Endothelial cell of umbilical vein (primary cell): Measurements from ENCODE around the gene CFAP20. TPM values are rescaled to one million over a fixed set of nuclear protein-coding genes. Genes with fewer than 3 reads are reported as not detected.

Source experiments
- BruUV-seq: library from RNA; stranded (reverse); fragments of 400-500 nt; replicated peaks from 2 replicates; lab custom pipeline; 2021; lab: Mats Ljungman, UMichigan
- CTCF ChIA-PET: fragments of 300-600, 350-600 bp; sonication (Branson Sonifier 250); formaldehyde crosslinking; loops from one replicate; lab custom pipeline; 2021; ENCODE audit warnings: antibody characterized with exemption, inconsistent platforms; lab: Charles Lee
- POLR2A ChIA-PET: fragments of 300-600, 350-600 bp; sonication (Branson Sonifier 250); formaldehyde crosslinking; loops from one replicate; lab custom pipeline; 2021; ENCODE audit warnings: antibody characterized with exemption, inconsistent platforms; lab: Charles Lee
- DNase-seq: peaks from one replicate; pipeline ENCODE4 v3.0.0-alpha.2; 2011; ENCODE audit warnings: low read depth, low spot score
- FAIRE-seq: peaks from 2 replicates; lab custom pipeline; 2011; peaks lifted over from hg19 to GRCh38; lab: Jason Lieb, UNC
- H2AFZ ChIP-seq: 2 replicates; pipeline ENCODE4 v1.6.0; 2012; ENCODE audit warnings: low read depth, low read length, control low read depth, inconsistent platforms
- H3K27ac ChIP-seq: 2 replicates; pipeline ENCODE4 v1.5.1; 2011; ENCODE audit warnings: low read depth, mild to moderate bottlenecking, control low read depth, low read length, moderate library complexity; ENCODE audit not compliant: insufficient read depth
- H3K27me3 ChIP-seq, 2 experiments: 2 replicates each; pipeline versions ENCODE4 v1.6.0 to v1.6.1; 2011; ENCODE audit warnings: low read length in 2 of 2, mixed read lengths in 1 of 2; ENCODE audit not compliant: control insufficient read depth in 2 of 2, insufficient read depth in 2 of 2
- H3K36me3 ChIP-seq, 2 experiments: 2 replicates in 1 of 2; 3 replicates in 1 of 2; pipeline ENCODE4 v1.5.1; 2011; ENCODE audit warnings: low read length in 2 of 2, mild to moderate bottlenecking in 1 of 2, moderate library complexity in 1 of 2; ENCODE audit not compliant: control insufficient read depth in 2 of 2, insufficient read depth in 2 of 2; ENCODE audit errors: extremely low read depth in 1 of 2
- H3K4me1 ChIP-seq: 3 replicates; pipeline ENCODE4 v1.5.1; 2011; ENCODE audit warnings: mild to moderate bottlenecking, low read length; ENCODE audit not compliant: control insufficient read depth, insufficient read depth; ENCODE audit errors: extremely low read depth
- H3K4me2 ChIP-seq: 2 replicates; pipeline ENCODE4 v1.6.1; 2011; ENCODE audit warnings: low read length, control low read depth, mixed read lengths; ENCODE audit not compliant: insufficient read depth
- H3K4me3 ChIP-seq, 3 experiments: fragments of 200-600 bp in 1 of 3; sonication (generic), shearing (Covaris generic) in 1 of 3; replicated peaks in 1 of 3; 2 replicates each; pipeline ENCODE4 v1.5.1; 2011 to 2016; ENCODE audit warnings: control low read depth in 3 of 3, low read length in 3 of 3, mild to moderate bottlenecking in 2 of 3, inconsistent platforms in 1 of 3, low read depth in 1 of 3, moderate library complexity in 1 of 3; ENCODE audit not compliant: insufficient read depth in 1 of 3
- H3K79me2 ChIP-seq: 2 replicates; pipeline ENCODE4 v1.6.0; 2012; ENCODE audit warnings: low read length, inconsistent platforms; ENCODE audit not compliant: control insufficient read depth, insufficient read depth
- H3K9ac ChIP-seq: replicated peaks from 2 replicates; pipeline ENCODE3; 2011; ENCODE audit warnings: low read length, control low read depth; ENCODE audit not compliant: insufficient read depth; ENCODE audit errors: extremely low read depth
- H3K9me1 ChIP-seq: replicated peaks from 3 replicates; pipeline ENCODE4 v1.6.0; 2011; ENCODE audit warnings: mild to moderate bottlenecking, low read length; ENCODE audit not compliant: control insufficient read depth, insufficient read depth; ENCODE audit errors: extremely low read depth
- H3K9me3 ChIP-seq: replicated peaks from 2 replicates; pipeline ENCODE4 v1.5.1; 2012; ENCODE audit warnings: low read length, inconsistent platforms; ENCODE audit not compliant: control insufficient read depth, insufficient read depth
- H4K20me1 ChIP-seq: replicated peaks from 2 replicates; pipeline ENCODE3; 2011; ENCODE audit warnings: mild to moderate bottlenecking, low read length; ENCODE audit not compliant: control insufficient read depth, insufficient read depth; ENCODE audit errors: extremely low read depth
- FOS ChIP-seq: IDR thresholded peaks from 2 replicates; pipeline ENCODE4 v1.6.1; 2011; ENCODE audit warnings: mild to moderate bottlenecking, low read length, moderate library complexity, borderline replicate concordance; ENCODE audit not compliant: insufficient read depth
- JUN ChIP-seq: IDR thresholded peaks from 2 replicates; pipeline ENCODE4 v1.6.1; 2011; ENCODE audit warnings: borderline replicate concordance, low read depth; ENCODE audit not compliant: insufficient read length, insufficient read depth
- POLR2A ChIP-seq: IDR thresholded peaks from 2 replicates; pipeline ENCODE4 v1.6.1; 2012; ENCODE audit warnings: low read depth, mild to moderate bottlenecking, control low read depth, low read length
- dilution Hi-C: fragments of 300-500 bp; cut with MboI; formaldehyde crosslinking; loops from one replicate; pipeline ENCODE4 v1.15.0; 2019; ENCODE audit warnings: low sequenced_read_pairs; ENCODE audit not compliant: extremely low pct_ligation_motif_present
- intact Hi-C: fragments of 100-400 bp; cut with micrococcal nuclease; formaldehyde crosslinking; loops from one replicate; pipeline ENCODE4 v1.10.0; 2022
- polyA plus RNA-seq, 4 experiments: library from polyadenylated mRNA; depleted of rRNA in 3 of 4; stranded (reverse) in 3 of 4; unstranded in 1 of 4; fragments of >200 nt; gene quantifications; 2 replicates each; pipeline versions ENCODE4 v1.2.1 to v1.2.3, GENCODE V29; 2011 to 2012; ENCODE audit warnings: missing spikeins in 1 of 4
- total RNA-seq: library from RNA; stranded (reverse); gene quantifications from 2 replicates; pipeline ENCODE4 v1.2.3, GENCODE V29; 2021
- TF ChIP-seq, protein P1 (sequence below), 2 donors: IDR thresholded peaks; 1 replicate in 1 of 2; 2 replicates in 1 of 2; pipeline ENCODE4 v1.5.1; 2011; ENCODE audit warnings: low read length in 2 of 2, mild to moderate bottlenecking in 2 of 2, moderate library complexity in 2 of 2, control low read depth in 1 of 2, inconsistent platforms in 1 of 2, low read depth in 1 of 2; ENCODE audit not compliant: insufficient read depth in 1 of 2; ENCODE audit errors: extremely low read depth in 1 of 2

CFAP20 gene
- total and polyA plus RNA-seq, 2 donors (not counting 3 experiments of a cell fraction or from before 2014, with no cell fraction given), result 44.7 to 70.9 TPM

DNA sequence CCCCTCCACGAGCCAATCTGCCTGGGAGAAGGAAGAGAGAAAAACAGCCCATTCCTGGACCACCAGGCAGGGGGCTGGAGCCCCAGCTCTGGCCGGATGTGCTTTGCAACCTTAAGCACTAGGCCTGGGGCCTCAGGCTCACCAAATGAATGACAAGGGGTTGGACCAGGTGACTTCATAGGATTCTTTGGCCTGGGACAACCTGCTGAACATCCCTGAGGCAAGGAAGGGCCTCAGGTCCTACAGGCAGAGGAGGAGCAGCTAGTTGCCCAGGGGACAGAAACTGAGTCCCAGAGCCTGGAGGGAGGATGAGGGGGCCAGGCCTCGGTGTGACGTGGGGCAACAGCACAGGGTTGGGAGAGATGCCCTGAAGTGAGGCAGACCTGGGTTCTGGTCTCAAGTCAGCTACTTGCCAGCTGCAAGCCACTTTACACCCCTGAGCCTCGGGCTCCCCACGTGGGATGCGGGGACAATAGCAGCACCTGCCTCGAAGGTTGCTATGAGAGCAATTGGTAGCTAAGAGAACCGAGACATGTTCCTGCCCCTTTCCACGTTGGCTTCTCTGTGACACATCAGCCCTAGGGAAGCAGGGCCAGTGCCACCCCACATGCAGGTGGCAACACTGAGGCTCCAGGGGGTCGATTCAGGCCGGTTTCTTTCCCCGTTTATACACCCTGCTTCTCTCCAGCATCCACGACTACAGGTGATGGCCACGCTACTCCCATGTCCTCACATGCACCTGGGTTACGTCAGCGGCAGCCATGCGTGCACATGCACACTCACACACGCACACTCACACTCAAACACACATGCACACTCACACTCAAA lies 42.6 kb downstream of the CFAP20 start:
- H3K9me3 ChIP-seq, result no peaks in the 10 kb centered on the region
- H3K27me3 ChIP-seq, result no peaks in the 10 kb centered on the region
- H2AFZ ChIP-seq, result no peak overlapping the region
- ChIA-PET CTCF (interaction anchor here (0.7 kb wide), 1 partner anchor 11 kb away, joined by 3 read pairs; no protein-coding TSS in a partner anchor), POLR2A (no interaction called here)
- FAIRE-seq (no peak), DNase-seq (no peak)
- TF ChIP-seq POLR2A (no peak), FOS (no peak), JUN (no peak)
- TF ChIP-seq, protein P1, sequence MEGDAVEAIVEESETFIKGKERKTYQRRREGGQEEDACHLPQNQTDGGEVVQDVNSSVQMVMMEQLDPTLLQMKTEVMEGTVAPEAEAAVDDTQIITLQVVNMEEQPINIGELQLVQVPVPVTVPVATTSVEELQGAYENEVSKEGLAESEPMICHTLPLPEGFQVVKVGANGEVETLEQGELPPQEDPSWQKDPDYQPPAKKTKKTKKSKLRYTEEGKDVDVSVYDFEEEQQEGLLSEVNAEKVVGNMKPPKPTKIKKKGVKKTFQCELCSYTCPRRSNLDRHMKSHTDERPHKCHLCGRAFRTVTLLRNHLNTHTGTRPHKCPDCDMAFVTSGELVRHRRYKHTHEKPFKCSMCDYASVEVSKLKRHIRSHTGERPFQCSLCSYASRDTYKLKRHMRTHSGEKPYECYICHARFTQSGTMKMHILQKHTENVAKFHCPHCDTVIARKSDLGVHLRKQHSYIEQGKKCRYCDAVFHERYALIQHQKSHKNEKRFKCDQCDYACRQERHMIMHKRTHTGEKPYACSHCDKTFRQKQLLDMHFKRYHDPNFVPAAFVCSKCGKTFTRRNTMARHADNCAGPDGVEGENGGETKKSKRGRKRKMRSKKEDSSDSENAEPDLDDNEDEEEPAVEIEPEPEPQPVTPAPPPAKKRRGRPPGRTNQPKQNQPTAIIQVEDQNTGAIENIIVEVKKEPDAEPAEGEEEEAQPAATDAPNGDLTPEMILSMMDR (IDR thresholded peaks at IDR 0.05; ENCODE audit: extremely low read depth in 1 of 2, insufficient read depth in 1 of 2, low read depth in 1 of 2, low read length in 2 of 2), result no peak
- no peak overlapping the region for H3K27ac ChIP-seq
- no peaks in the 10 kb centered on the region for H3K9me1 ChIP-seq
- BruUV-seq, result no TSS peak
- H3K4me2 ChIP-seq, result no peak overlapping the region
- no peak overlapping the region for H3K9ac ChIP-seq
- H3K4me3 ChIP-seq, result no peak overlapping the region
- no peaks in the 10 kb centered on the region for H3K36me3 ChIP-seq
- dilution Hi-C loops (no loop called here), intact Hi-C loops (no loop called here)
- no peaks in the 10 kb centered on the region for H3K79me2 ChIP-seq
- peaks cover 7% of the 10 kb centered on the region for H3K4me1 ChIP-seq
- no peaks in the 10 kb centered on the region for H4K20me1 ChIP-seq
